EL (cell line): ENCODE measurements around the gene CCT3.
"Not testable (repeated sequence)": the region's sequence is repeated elsewhere in the genome, so short reads cannot be mapped to it uniquely, and the experiment has no call there.

Experiments used
- DNase-seq: peaks from one replicate; pipeline ENCODE4 v3.0.0-alpha.2; 2016

The CCT3 gene

GRCh38 chr1:156368157-156368658 is 30.1 kb upstream of the CCT3 start:
- no peak for DNase-seq

- no peak for DNase-seq
Measured at GRCh38 chr1:156367383-156368156, 29.5 kb upstream of the CCT3 start.

GRCh38 chr1:156366378-156367166 is 28.5 kb upstream of the CCT3 start:
- no peak for DNase-seq

- no peak for DNase-seq
Measured at GRCh38 chr1:156365754-156366153, 27.7 kb upstream of the CCT3 start.

- no peak for DNase-seq
Measured at GRCh38 chr1:156360534-156360933, 22.4 kb upstream of the CCT3 start.

- DNase-seq = peak; percentile 50
Measured at GRCh38 chr1:156359973-156360372, 21.9 kb upstream of the CCT3 start.

- no peak for DNase-seq
Measured at GRCh38 chr1:156359249-156359648, 21.2 kb upstream of the CCT3 start.

GRCh38 chr1:156358641-156359040 is 20.5 kb upstream of the CCT3 start:
- no peak for DNase-seq

- no peak for DNase-seq
Measured at GRCh38 chr1:156357977-156358376, 19.9 kb upstream of the CCT3 start.

- DNase-seq = peak; percentile 36
Measured at GRCh38 chr1:156356875-156357534, 18.9 kb upstream of the CCT3 start.

- no peak for DNase-seq
Measured at GRCh38 chr1:156356262-156356874, 18.3 kb upstream of the CCT3 start.

- not testable (repeated sequence) for DNase-seq
Measured at GRCh38 chr1:156352481-156352880, 14.4 kb upstream of the CCT3 start.

- DNase-seq = peak; percentile 68
Measured at GRCh38 chr1:156347331-156347730, 9.2 kb upstream of the CCT3 start.

GRCh38 chr1:156346636-156347035 is 8.5 kb upstream of the CCT3 start:
- peak; percentile 59 for DNase-seq

- DNase-seq = not testable (repeated sequence)
Measured at GRCh38 chr1:156346035-156346434, 7.9 kb upstream of the CCT3 start.

- DNase-seq = no peak
Measured at GRCh38 chr1:156344409-156344808, 6.3 kb upstream of the CCT3 start.

- no peak for DNase-seq
Measured at GRCh38 chr1:156342166-156342955, 4.3 kb upstream of the CCT3 start.

GRCh38 chr1:156337888-156338179 is 258 bp downstream of the CCT3 start:
- no peak for DNase-seq

- no peak for DNase-seq
Measured at GRCh38 chr1:156337052-156337887, 822 bp downstream of the CCT3 start.

- DNase-seq = no peak
Measured at GRCh38 chr1:156336242-156336641, 1.9 kb downstream of the CCT3 start.

GRCh38 chr1:156323179-156323578 is 14.9 kb downstream of the CCT3 start:
- DNase-seq = peak; percentile 36
